GM19099 (cell line): ENCODE data around the gene MYO1H.

Source experiments
- POLR2A ChIP-seq: IDR thresholded peaks from 3 replicates; pipeline ENCODE4 v1.6.1; 2011; ENCODE audit warnings: low read depth; ENCODE audit not compliant: insufficient read length; ENCODE audit errors: extremely low read depth

The MYO1H gene

DNA sequence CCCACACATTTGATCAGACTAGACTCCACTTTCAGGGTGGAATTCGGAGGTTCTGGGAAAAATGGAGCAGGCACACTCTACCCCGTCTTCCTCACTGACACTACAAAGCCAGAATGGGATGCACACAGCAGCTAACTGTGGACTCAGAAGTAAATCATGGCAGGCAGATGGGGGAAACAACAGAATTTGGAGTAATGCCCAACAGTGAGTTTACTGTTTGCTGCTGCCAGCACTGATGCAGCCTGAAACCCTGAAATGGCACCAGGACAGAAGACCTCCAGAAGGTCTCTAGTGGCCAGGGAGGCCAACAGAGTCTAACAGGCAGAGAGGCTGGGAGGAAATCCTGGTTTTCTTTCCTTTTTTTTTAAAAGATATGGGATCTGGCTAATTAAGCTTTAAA is 104.8 kb downstream of the MYO1H start:
- TF ChIP-seq POLR2A, result no peak

DNA sequence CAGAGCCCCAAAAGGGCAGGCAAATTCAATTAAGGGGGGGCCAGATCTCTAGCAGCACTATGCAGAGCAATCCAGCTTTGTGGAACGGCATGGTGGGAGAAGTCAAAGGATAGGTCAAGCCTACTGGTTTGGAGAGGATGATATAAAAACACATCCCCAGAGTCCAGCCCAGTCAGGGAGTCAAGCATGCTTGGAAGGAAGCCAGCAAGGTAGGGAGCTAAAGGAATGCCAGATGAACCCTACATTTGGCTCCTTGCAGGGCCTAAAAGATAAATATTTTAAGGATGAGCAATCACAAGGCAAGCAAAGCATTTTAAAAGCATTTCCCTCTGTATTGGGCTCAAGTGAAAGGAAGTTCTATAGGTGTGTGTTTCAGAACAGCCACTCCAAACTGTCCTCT is 108.0 kb downstream of the MYO1H start:
- TF ChIP-seq POLR2A, result no peak

- TF ChIP-seq POLR2A, result no peak
These were observed 110.4 kb downstream of the MYO1H start for GRCh38 chr12:109458086-109458485.

DNA sequence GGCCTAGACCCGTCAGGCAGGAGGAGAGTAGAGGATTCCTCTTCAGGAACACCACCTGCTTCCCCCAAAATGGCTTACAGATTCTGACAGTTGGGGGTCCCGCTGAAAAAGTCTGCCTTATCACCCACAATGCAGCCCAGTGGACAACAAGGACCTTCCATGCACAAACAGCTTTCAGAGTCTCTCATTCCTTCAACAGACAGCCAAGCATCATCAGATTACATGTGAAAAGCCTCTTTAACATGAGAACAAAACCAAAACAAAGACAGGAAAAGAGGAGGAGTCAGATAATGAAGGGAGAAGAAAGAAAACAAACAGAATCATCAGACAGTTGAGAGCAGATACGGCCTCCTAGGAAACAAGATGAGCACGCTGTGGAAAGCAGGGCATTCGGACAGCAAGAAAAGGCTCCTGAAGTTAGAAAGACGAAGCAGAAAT is 111.1 kb downstream of the MYO1H start:
- no peak for TF ChIP-seq POLR2A

DNA sequence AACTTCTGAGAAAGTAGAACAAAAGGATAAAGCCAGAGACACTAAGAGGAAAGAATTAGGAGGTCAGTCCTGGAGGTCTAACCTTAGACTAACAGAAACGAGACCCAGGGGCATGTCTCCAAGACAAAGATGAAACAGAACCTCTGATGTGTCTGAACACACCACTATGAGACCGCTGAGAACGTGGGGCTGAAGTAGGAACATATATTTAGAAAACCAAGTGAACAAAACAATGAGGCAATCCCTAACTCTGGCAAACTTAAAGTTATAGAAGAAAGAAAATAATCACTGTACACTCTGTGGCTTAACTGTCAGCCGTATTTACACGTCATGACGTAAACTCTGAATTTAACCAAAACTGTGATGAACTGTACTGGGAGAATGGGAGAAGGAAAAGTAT is 111.5 kb downstream of the MYO1H start:
- no peak for TF ChIP-seq POLR2A

DNA sequence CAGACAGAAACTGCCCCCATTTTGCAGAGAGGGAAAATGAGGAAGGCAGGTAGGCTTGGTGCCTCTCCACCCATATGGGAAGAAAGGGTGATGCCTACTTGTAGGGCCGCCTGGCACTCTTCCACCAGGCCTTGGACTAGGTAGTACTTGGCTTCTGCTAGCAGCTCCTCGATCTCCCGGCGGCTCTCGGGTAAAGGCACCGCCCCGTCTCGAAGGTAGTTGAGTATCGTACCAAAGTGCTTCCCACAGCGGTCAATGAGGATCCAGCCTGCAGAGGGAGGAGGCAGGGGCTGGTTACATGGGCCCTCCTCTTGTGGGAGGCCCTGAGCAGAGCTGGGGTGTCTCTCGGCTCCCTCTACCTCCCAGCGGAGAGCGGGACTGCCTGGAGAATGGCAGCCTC is 112.8 kb downstream of the MYO1H start:
- TF ChIP-seq POLR2A, result no peak

GRCh38 chr12:109461049-109461845 is 113.5 kb downstream of the MYO1H start:
- no peak for TF ChIP-seq POLR2A

GRCh38 chr12:109461846-109462756 is 114.4 kb downstream of the MYO1H start:
- TF ChIP-seq POLR2A, result no peak

GRCh38 chr12:109462868-109463692 is 115.4 kb downstream of the MYO1H start:
- no peak for TF ChIP-seq POLR2A

DNA sequence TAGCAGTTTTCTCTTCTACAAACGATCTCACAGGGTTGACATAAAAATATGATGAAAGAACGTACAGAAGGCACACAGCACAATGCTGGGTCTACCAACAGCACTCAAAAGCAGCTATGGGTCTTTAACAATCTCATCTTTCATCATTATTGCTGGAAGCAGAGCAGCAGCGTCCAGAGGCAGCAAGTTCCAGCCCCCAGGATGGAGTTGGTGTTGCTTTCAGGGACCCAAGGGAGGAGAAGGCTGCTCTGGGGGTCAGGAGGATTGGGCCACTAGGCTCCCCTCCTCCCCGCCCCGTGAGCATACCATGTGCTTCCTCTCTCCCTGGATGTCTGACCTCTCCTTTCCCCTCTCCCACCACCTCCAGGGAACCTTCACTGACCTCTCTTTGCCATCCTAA is 116.1 kb downstream of the MYO1H start:
- TF ChIP-seq POLR2A, result no peak

- TF ChIP-seq POLR2A, result no peak
These were observed 117.1 kb downstream of the MYO1H start for GRCh38 chr12:109464642-109465351.

DNA sequence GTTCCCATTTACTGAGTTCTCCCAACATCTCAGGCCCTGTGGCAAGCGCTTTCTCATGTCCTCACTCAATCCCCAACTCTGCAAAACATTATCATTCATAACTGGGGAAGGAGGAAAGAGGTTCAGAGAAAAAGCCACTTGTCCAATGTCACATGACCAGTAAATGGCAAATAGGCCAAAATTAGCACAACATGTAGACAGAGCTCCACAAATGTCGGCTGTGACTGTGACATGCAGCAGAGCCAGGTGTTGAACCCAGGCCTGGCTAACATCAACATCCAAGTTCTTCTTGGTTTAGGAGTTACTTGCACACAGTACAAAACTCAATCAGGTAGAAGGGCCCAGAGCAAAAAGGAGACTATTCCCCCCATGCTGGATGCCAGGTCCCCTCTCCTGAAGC is 118.6 kb downstream of the MYO1H start:
- no peak for TF ChIP-seq POLR2A

DNA sequence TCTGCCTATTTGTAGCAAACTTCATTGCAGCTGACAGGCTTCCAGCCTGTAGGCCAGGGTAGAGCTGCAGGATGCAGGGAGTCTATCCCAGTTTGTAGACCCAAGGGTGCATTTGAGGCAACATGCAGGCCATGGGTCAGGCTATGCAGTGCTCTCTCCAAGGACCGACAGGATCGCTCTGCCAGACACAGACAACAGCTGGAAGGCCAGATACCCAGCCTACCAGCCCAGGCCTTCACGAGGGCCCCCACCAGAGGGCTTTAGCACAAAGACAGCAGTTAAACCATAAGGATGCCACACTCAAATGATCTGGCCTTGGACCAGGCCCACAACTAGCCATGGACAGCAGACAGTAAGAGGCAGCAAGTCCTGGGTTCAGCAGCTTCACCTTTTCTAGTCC is 119.1 kb downstream of the MYO1H start:
- no peak for TF ChIP-seq POLR2A

DNA sequence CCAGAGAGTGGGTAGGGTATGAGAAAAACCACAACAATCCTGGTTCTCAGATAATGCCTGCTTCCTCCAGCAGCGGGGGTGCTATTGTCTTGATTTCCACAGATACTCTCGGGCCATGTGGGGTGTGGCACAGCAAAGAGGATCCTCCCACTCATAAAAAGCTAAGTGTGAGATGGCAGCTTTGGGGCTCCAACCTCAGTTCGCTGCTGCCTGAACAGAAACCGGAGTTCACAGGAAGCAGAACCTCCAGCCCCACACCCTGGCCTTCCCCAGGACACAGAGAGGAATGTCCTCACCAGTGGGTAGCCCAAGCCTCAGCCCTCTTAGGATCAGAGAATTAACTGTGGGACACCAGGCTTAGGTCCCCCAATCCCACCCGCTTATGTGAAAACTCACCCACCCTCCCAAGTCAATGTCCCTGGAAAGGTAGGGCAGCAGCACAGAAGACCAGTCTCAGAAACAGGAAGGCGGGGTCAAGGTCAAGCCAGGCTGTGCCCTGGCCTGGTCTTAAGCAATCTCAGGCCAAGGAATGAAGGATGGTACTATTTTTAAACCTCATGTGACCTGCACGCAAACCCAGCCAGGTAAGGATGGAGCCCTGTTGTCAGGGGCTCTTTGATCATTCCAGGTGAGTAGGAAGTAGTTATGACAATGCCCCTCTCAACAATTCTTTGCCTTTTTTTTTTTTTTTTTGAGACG is 120.4 kb downstream of the MYO1H start:
- TF ChIP-seq POLR2A, result no peak
